ENCODE data around the gene TMEM72.
"Not testable (repeated sequence)": the region's sequence is repeated elsewhere in the genome, so short reads cannot be mapped to it uniquely, and the experiment has no call there.

TMEM72 gene

DNA sequence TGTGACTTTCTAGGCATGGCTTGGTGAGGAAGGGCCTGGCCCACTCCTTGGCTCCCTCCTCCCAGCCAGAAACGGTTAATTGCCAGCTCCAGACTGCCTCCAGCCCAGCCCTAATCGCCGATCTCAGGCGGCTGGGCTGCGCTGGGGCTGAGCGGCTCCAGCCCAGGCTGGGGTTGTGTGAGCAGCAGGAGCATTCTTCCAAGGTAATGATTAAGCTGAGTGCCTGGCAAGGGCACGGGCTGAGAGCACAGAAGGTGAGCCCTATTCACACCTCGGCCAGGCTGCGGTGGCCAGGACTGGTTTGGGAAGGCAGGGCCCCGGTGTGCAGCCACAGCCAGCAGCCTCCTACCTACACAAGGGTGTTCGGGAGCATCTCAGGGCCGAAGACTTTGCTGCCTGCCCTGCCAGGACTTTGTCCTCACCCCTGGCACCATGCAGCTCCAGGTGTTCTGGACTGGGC lies at the start of gene TMEM72:
Gene TMEM72 (plus strand): TSS at position 257 of the 460 bp plus-strand sequence. CDS start 176 bp downstream, at position 433.
- no peak for DNase-seq (ENCODE audit: low spot score in 2 of 2)
- no peak within 1 kb of the TSS for H3K27ac Mint-ChIP-seq
- H3K9me3 Mint-ChIP-seq = no peaks in the 10 kb centered on the region
- no peak within 1 kb of the TSS for H3K4me3 Mint-ChIP-seq
- H3K4me1 Mint-ChIP-seq = peaks cover 8% of the 10 kb centered on the region
- peak; percentile 8 for ATAC-seq
- no peaks in the 10 kb centered on the region for H3K36me3 Mint-ChIP-seq

DNA sequence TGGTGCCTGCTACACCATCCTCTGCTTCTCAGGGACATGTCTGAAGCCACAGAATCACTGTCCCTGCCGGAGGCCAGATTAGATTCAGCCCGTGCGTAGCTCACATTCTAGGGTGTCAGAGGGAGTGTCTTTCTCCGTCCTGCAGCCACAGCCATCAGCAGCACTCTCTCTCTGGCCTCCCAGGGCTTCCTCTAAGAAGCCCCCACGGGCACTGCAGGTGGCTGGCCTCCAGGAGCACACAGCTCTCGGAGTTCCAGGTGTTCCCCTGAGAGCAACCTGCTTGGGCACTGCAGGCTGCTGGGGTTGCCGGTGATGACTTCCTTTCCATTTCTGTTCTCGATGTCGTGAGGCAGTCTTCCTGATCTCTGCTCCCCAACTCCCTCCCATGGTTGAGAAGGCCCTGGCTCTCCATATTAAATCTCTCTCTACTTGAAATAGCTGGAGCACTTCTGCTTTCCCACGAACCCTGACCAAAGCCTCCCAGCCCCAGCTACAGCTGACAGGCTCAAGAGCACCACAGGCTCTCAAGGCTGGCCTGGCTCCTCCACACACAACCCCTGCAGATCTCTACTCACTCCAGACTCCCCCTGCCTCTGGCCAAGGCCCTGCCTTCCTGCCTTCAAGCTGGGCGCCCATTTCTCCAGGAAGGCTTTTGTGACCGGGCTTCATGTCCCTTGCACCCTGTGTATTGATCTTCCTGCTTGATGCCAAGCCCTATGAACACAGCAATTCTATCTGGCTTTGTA lies 49.0 kb upstream of the TMEM72 start:
- H3K36me3 Mint-ChIP-seq = peaks cover 6% of the 10 kb centered on the region

DNA sequence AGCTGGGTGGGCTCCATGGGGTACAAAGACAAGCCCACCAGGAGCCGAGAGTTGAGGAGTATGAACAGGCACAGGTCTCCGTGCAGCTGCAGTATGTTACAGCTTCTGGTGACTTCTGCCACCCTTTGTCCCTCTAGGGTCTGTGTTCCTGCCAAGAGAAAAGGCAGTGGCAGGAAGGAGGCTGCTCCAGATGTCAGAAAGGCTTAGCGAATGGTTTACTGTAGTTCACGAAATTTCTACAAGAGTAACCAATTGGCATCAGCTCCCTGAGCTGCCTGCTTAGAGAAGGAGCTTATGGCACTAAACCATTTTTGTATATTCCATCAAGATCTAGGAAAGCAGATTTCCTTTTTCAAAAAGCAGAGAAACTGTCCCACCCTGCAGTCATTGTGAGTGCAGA lies 48.2 kb upstream of the TMEM72 start:
- Mint-ChIP-seq H3K27ac (no peak overlapping the region), H3K9me3 (no peaks in the 10 kb centered on the region), H3K36me3 (peaks cover 6% of the 10 kb centered on the region), H3K4me1 (peaks cover 15% of the 10 kb centered on the region), H3K4me3 (no peak overlapping the region)
- DNase-seq (ENCODE audit: low spot score in 2 of 2) (no peak), ATAC-seq (no peak)

More for the DNA sequence above, 49.0 kb upstream of the TMEM72 start:
- Mint-ChIP-seq H3K27ac (no peak overlapping the region), H3K4me3 (no peak overlapping the region), H3K9me3 (no peaks in the 10 kb centered on the region), H3K4me1 (peaks cover 15% of the 10 kb centered on the region)
- ATAC-seq (no peak), DNase-seq (ENCODE audit: low spot score in 2 of 2) (no peak)

- Mint-ChIP-seq H3K4me1 (peaks cover 15% of the 10 kb centered on the region), H3K36me3 (peaks cover 6% of the 10 kb centered on the region)
- no peak for ATAC-seq
Measured at GRCh38 chr10:44863344-44864047, 47.6 kb upstream of the TMEM72 start.

DNA sequence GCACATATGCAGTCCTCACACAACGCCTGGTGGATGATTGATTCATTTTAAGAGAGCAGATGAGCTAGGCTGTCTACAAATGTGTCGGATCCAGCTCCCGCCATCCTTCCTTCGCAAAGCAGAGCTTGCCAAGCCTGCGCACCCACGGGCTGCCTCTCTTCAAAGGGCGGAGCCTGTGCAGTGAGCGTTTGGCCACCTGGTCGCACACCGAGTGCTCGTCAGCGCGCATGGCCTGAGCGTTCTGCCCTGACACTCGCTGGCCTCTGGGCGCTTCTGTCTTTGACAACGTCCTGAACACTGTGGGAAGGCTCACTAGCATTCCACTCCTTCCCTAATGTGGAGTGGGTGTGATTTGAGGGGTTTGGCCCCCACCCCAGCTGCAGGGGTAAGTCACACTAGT lies 47.1 kb upstream of the TMEM72 start:
- H3K36me3 Mint-ChIP-seq = peaks cover 6% of the 10 kb centered on the region
- ATAC-seq = peak; percentile 57
- peak overlapping the region; percentile 78 for H3K4me3 Mint-ChIP-seq
- no peaks in the 10 kb centered on the region for H3K9me3 Mint-ChIP-seq
- H3K27ac Mint-ChIP-seq = no peak overlapping the region
- H3K4me1 Mint-ChIP-seq = peaks cover 15% of the 10 kb centered on the region
- no peak for DNase-seq (ENCODE audit: low spot score in 2 of 2)

More at GRCh38 chr10:44863344-44864047, 47.6 kb upstream of the TMEM72 start:
- no peak for DNase-seq (ENCODE audit: low spot score in 2 of 2)
- Mint-ChIP-seq H3K4me3 (peak overlapping the region; percentile 78), H3K27ac (no peak overlapping the region), H3K9me3 (no peaks in the 10 kb centered on the region)

- H3K4me3 Mint-ChIP-seq = peak overlapping the region; percentile 78
- DNase-seq (ENCODE audit: low spot score in 2 of 2) (peak; percentile 85 to 90), ATAC-seq (peak; percentile 85)
- no peak overlapping the region for H3K27ac Mint-ChIP-seq
- peaks cover 6% of the 10 kb centered on the region for H3K36me3 Mint-ChIP-seq
- no peaks in the 10 kb centered on the region for H3K9me3 Mint-ChIP-seq
- H3K4me1 Mint-ChIP-seq = peaks cover 15% of the 10 kb centered on the region
Measured at GRCh38 chr10:44864637-44865288, 46.4 kb upstream of the TMEM72 start.

DNA sequence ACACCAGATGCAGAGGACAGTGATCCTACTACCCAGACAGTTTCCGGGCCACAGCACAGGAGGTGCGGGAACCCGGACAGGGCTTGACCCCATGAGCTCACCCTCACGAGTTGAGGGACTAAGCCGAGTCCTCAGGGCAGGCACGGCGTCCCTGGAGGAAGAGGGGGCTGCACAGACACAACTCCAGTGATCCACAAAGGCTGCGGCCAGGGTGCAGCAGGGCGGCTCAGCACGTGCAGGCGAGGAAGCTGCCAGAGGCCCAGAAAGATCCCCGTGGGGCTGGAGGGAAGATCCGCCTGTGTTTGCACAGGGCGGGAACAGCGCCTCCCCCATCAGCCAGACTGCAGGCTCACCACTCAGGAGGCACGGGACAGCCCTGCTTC lies 45.9 kb upstream of the TMEM72 start:
- DNase-seq (ENCODE audit: low spot score in 2 of 2) (no peak), ATAC-seq (no peak)
- H3K36me3 Mint-ChIP-seq = peaks cover 6% of the 10 kb centered on the region
- H3K9me3 Mint-ChIP-seq = no peaks in the 10 kb centered on the region
- no peak overlapping the region for H3K27ac Mint-ChIP-seq
- H3K4me3 Mint-ChIP-seq = peak overlapping the region; percentile 78
- H3K4me1 Mint-ChIP-seq = peaks cover 15% of the 10 kb centered on the region

DNA sequence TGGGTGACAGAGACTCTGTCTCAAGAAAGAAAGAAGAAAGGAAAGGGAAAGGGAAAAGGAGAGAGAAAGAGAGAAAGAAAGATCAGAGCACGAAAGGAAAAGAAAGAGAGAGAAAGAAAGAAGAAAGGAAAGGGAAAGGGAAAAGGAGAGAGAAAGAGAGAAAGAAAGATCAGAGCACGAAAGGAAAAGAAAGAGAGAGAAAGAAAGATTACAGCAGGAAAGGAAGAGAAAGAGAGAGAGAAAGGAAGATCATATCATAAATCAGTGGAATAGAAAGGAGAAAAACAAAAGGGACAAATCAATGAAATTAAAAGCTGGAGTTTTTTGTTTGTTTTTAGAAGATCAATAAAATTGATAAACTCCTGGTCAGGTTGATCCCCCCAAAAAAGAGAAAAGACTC lies 44.8 kb upstream of the TMEM72 start:
- DNase-seq (ENCODE audit: low spot score in 2 of 2); H3K9me3 Mint-ChIP-seq; H3K4me3 Mint-ChIP-seq; H3K27ac Mint-ChIP-seq; ATAC-seq; H3K36me3 Mint-ChIP-seq: not testable (repeated sequence)
- peaks cover 15% of the 10 kb centered on the region for H3K4me1 Mint-ChIP-seq

GRCh38 chr10:44870031-44870430 lies 41.1 kb upstream of the TMEM72 start:
- ATAC-seq (no peak), DNase-seq (ENCODE audit: low spot score in 2 of 2) (no peak)
- Mint-ChIP-seq H3K4me3 (no peak overlapping the region), H3K36me3 (no peaks in the 10 kb centered on the region), H3K27ac (no peak overlapping the region), H3K4me1 (no peaks in the 10 kb centered on the region), H3K9me3 (no peaks in the 10 kb centered on the region)

- no peaks in the 10 kb centered on the region for H3K4me1 Mint-ChIP-seq
- no peak for DNase-seq (ENCODE audit: low spot score in 2 of 2)
- ATAC-seq = no peak
- no peaks in the 10 kb centered on the region for H3K36me3 Mint-ChIP-seq
- H3K27ac Mint-ChIP-seq = no peak overlapping the region
- no peak overlapping the region for H3K4me3 Mint-ChIP-seq
- no peaks in the 10 kb centered on the region for H3K9me3 Mint-ChIP-seq
Measured at GRCh38 chr10:44873160-44873559, 38.0 kb upstream of the TMEM72 start.

DNA sequence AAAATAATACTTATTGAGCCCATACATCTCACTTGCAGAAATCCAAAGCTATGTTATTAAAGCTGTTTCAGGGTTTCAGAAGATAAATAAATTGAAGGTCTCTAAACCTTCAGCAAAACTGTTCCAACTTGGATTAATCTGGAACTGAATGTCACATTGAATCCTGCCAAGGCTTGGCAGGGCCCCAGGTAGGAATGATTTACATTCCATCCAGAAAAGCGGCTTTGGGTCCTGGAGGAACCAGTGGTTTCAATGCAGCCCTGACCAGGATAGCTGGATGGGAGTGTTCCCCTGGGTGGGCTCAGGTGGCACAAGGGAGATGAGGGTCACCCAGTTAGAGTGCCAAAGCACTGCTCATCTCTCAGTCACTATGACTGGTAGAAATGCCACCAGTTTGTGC lies 37.0 kb upstream of the TMEM72 start:
- H3K4me1 Mint-ChIP-seq = peaks cover 7% of the 10 kb centered on the region
- no peak overlapping the region for H3K4me3 Mint-ChIP-seq
- no peak for DNase-seq (ENCODE audit: low spot score in 2 of 2)
- H3K9me3 Mint-ChIP-seq = no peaks in the 10 kb centered on the region
- no peak for ATAC-seq
- H3K36me3 Mint-ChIP-seq = peaks cover 8% of the 10 kb centered on the region
- H3K27ac Mint-ChIP-seq = no peak overlapping the region

DNA sequence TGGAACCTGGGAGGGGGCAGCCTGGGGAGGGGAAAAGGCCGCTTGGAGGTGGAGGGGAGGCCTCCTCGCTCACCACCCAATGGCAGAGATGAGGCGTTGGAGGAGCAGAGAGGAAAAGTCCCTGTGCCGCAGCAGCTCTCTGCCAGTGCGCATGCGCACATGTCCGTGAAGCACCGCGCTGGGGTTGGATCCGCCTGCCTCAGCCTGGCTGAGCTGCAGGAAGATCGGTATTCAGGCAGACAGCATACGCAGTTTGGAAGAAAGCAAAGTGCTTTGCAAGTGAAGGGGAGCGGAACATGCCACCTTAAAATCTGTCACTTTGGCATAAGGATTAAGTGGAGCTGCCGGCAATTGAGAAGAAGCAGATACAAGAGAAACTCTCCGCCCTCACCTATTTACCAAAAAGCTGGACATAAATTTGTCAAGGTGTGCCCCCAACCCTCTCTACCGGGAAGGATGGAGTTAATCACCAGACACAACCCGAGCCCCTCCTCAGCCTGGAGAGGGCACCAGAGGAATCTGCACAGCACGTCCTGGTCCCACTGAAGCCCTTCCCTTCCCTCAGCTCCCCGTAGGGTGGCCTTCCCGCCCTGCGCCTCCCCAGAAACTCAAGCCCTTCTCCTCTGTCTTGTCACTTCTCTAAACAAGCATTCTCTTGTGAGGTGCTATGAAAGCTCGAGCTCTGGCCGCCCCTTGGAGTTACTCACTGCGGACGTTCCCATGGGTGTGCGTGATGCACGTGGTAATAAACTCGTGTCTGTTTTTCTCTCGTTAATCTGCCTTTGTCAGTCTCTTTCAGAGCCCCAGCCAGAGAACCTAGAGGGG lies 32.2 kb upstream of the TMEM72 start:
- no peaks in the 10 kb centered on the region for H3K9me3 Mint-ChIP-seq
- H3K36me3 Mint-ChIP-seq = peaks cover 8% of the 10 kb centered on the region
- H3K4me3 Mint-ChIP-seq = peak overlapping the region; percentile 74
- ATAC-seq (peak; percentile 82), DNase-seq (ENCODE audit: low spot score in 2 of 2) (peak; percentile 53 to 73)
- H3K4me1 Mint-ChIP-seq = peaks cover 10% of the 10 kb centered on the region
- peak overlapping the region; percentile 79 for H3K27ac Mint-ChIP-seq

DNA sequence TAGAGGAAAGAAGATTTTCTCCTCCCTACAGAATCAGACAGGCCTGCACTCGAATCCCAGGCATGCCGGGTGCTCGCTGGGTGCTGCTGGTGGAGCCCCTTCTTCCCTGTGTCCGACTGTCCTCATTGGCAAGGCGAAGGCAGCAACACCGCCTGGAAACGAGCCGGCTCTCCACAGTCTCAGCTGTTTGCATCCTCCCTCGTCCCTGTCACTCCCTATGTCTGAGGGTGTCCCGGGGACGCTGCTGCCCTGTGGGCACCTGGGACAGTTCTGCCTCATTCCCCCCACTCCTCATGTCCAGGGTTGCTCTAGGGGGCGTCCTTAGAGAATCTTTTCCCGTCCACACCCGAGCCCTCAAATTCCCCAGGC lies 31.6 kb upstream of the TMEM72 start:
- H3K9me3 Mint-ChIP-seq = no peaks in the 10 kb centered on the region
- H3K4me1 Mint-ChIP-seq = peaks cover 10% of the 10 kb centered on the region
- no peak for ATAC-seq
- no peak for DNase-seq (ENCODE audit: low spot score in 2 of 2)
- peak overlapping the region; percentile 74 for H3K4me3 Mint-ChIP-seq
- peaks cover 8% of the 10 kb centered on the region for H3K36me3 Mint-ChIP-seq
- peak overlapping the region; percentile 79 for H3K27ac Mint-ChIP-seq

DNA sequence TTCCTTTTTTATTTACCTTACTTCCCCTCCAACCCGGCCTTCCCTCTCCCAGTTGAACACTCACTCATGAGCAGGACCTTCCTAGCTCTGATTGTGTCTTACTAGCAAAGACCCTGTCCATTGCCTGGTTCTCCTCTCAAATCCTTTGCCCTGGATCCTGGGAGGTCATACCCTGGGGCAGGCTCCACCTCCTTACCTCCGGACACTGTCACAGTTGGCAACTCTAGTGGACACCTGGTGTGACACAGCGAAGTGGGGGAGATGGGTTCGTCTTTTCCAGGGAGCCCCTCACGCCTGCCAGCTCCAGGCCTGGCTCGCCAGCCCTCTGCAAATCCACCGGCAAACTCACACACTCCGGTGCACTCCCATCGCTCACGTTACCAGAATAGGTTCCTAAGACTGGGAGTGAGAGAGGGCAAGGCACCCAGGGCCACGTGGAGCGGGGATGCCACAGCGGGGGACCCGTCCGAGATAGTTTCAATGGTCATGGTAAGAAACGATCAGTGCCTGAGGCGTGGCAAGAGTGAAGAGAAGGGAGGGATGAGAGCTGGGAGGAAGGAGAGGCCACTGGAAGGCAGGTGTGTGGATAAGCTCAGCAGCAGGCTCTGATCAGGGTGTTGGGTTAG lies 30.9 kb upstream of the TMEM72 start:
- H3K27ac Mint-ChIP-seq = no peak overlapping the region
- peaks cover 8% of the 10 kb centered on the region for H3K36me3 Mint-ChIP-seq

More for the DNA sequence above, 30.9 kb upstream of the TMEM72 start:
- peak overlapping the region; percentile 74 for H3K4me3 Mint-ChIP-seq
- DNase-seq (ENCODE audit: low spot score in 2 of 2) (no peak), ATAC-seq (no peak)
- peaks cover 10% of the 10 kb centered on the region for H3K4me1 Mint-ChIP-seq
- no peaks in the 10 kb centered on the region for H3K9me3 Mint-ChIP-seq

Data from stimulated activated effector memory CD8-positive, alpha-beta T cell treated with anti-CD3 and anti-CD28 coated beads, Interleukin-12 subunit alpha, Interleukin-12 subunit beta, amount 100 ng/mL, for 72 hours (primary cell).